Measurements from ENCODE around the gene DPYSL5.

The DPYSL5 gene

GRCh38 chr2:26932974-26933373 lies 85.0 kb downstream of the DPYSL5 start:
- DNase-seq (ENCODE audit: low spot score): no peak

- DNase-seq (ENCODE audit: low spot score): no peak
Observed at GRCh38 chr2:26933431-26934334, 85.8 kb downstream of the DPYSL5 start.

DNA sequence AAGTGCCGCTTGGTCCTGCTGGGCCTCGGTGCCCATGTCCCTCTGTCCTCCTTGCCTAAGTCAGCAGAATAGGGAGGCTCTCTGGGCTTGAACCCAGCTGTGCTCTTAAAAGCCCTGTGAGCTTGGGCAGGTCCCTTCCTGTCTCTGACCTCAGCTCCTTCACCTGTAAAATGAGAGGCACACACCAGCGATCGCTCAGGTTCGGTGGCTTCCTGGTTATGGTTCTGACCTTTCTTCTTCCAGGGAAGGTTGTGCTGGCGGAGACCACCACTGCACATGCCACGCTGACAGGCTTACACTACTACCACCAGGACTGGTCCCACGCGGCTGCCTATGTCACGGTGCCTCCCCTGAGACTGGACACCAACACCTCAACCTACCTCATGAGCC lies 86.4 kb downstream of the DPYSL5 start:
- no peak for DNase-seq (ENCODE audit: low spot score)

DNA sequence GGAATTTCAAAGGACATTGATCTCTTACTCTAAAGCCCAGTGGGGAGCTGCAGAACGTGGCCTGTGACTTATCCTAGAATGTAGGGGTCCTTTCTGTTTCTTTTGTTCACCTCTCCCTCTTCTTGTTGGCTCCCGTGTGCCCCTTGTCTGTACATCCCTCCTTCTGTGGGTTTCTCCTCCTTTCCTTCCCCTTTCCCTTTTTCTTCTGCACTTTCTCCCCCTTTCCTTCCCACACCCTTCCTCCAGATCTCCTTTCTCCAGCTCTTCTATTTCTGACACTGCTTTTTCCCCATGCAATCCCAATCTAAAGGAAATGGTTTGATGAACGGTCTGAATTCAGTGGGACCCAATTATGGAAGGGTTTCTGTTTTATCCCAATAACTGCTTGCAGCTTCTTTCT lies 87.1 kb downstream of the DPYSL5 start:
- no peak for DNase-seq (ENCODE audit: low spot score)

DNA sequence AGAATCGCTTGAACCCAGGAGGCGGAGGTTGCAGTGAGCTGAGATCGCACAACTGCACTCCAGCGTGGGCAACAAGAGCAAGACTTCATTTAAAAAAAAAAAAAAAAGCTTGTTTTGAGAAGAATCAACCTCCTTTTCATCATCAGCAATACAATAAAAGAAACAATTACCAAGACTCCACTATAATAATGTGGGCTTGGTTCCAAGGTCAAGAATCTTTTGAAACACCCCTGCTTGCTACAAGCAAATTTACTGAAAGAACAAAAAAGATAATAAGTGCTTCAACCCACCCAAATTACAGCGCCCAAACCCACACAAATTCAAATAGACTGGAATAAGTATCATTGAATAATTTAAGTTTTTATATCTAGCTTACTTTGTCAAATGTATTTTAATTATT lies 88.9 kb downstream of the DPYSL5 start:
- no peak for DNase-seq (ENCODE audit: low spot score)

GRCh38 chr2:26938399-26939118 lies 90.6 kb downstream of the DPYSL5 start:
- DNase-seq (ENCODE audit: low spot score): no peak

- no peak for DNase-seq (ENCODE audit: low spot score)
Observed at GRCh38 chr2:26940001-26940400, 92.1 kb downstream of the DPYSL5 start.

- DNase-seq (ENCODE audit: low spot score): no peak
Observed at GRCh38 chr2:26941486-26941885, 93.6 kb downstream of the DPYSL5 start.

- peak; percentile 39 for DNase-seq (ENCODE audit: low spot score)
Observed at GRCh38 chr2:26942543-26943295, 94.8 kb downstream of the DPYSL5 start.

DNA sequence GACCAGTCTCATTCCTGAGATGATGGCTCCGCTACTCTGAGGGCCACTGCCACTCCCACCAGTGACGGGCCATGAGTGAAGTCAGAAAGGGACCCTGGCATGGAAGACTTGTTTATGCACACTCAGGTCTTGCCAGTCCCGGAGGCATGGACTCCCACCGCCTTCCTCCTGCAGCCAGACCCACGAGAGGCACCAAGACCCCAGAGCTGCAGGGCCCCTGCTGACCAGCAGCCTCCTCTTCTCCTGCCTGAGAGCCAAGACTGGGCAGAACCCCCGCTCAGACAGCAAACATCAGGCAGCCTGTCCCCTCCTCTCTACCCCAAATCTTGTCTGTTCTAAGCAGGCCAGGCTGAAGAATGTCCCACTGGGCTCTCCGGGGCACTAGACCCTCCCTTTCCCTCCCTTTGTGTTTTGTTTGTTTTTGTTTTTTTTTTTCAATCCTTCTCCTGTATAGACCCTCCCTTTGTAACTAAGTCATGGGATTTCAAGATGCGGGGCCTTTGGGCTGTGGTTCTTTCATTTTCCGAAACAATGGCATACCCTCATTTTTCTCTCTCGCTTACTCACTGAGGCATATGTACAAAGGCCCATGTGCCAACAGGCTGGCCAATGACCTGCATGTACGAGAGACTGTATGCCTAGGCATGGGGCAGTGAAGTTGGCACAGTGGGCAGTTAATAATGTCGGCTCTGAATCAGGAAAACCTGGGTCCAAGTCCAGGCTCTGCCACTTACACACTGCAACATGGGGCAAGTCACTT lies 98.2 kb downstream of the DPYSL5 start:
- DNase-seq (ENCODE audit: low spot score): no peak

DNA sequence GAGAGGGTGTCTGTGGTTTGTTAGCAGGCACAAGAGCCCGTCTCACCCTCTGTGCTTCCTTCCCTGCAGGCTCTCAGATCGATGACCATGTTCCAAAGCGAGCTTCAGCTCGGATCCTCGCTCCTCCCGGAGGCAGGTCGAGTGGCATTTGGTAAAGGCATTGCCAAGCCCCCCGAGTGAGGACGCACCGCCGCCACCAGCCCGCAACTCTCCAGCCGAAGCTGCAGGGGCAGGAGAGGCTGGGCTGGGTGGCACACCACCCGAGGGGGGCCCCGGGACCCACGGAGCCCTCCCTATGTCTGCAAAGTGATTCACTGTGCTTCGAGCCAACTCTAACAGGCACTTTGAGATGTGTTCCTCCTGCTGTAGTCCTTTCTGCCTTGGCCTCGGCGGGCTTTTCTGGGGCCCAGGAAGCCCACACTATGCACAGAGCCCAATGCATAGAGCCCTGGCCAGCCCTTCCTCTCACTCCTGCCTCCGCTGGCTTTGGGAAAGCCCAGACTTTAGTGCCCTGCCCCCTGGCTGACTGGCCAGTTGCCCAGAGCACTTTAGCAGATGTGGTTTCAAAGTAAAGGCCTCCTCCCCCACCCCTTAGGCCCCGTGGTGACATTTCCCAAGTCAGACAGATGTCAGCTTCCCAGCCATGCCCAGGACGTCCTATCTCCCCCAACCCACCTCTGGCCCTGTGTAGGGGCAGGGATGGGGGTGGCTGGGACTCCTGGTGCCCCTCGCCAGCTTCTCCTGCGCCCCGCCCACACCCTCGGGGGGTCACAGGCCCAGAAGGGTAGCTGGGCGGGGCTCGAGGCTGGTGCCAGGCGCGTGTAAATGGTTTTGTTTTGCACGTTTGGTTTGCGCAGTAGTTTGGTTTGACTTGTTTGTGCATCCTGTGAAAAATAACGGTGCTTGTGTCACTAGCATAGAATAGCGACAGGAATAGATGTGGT lies 99.2 kb downstream of the DPYSL5 start:
- no peak for DNase-seq (ENCODE audit: low spot score)

DNA sequence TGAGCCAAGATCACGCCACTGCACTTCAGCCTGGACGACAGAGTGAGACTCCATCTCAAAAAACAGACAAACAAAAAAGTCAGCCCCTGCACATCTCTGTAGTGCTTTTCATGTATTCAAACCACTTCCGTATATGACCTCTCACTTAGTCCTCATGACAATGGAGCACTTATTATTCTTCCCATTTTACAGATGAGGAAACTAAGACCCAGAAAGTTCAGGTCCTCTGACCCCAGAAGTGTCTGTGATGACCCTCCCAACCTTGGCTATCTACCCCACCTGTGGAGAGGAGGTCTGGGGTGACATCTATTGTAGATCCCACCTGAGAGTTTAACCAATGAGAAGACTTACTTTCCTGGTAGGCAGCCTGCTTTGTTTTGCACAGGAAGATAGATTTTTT lies 100.9 kb downstream of the DPYSL5 start:
- DNase-seq (ENCODE audit: low spot score): no peak

- DNase-seq (ENCODE audit: low spot score): no peak
Observed at GRCh38 chr2:26950246-26950645, 102.3 kb downstream of the DPYSL5 start.

- DNase-seq (ENCODE audit: low spot score): no peak
Observed at GRCh38 chr2:26951236-26951635, 103.3 kb downstream of the DPYSL5 start.

DNA sequence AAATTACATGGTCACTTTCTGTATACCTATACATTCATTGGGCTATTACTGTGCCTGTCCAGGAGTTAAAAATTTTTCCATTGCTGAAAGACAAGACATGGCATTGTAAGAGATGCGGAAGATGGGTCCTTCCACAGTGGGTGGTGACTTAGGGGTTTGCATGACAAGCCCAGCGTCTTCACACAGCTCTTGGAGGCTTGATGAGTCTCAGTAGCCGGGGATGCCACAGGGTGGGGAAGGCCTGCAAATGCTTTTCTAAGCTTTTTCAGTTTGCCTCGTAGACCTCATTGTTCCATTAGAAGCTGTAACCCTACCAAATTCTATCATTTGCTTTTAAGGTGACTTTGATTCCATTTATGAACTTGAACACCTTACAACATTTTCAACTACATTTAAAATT lies 104.4 kb downstream of the DPYSL5 start:
- no peak for DNase-seq (ENCODE audit: low spot score)

DNA sequence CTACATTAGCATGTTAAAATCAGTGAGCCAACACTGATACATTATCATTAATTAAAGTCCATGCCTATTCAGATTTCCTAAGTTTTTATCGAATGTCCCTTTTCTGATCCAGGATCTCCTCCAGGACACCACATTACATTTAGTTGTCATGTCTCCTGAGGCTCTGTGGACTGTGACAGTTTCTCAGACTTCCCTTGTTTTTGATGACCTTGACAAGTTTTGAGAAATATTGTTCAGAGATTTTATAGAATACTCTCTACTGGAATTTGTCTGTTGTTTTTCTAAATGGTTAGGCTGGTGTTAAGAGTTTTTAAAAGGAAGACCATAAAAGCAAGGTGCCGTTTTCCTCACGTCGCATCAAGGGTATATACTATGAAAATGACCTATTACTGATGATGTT lies 106.2 kb downstream of the DPYSL5 start:
- no peak for DNase-seq (ENCODE audit: low spot score)

GRCh38 chr2:26957041-26957440 lies 109.1 kb downstream of the DPYSL5 start:
- DNase-seq (ENCODE audit: low spot score): no peak

DNA sequence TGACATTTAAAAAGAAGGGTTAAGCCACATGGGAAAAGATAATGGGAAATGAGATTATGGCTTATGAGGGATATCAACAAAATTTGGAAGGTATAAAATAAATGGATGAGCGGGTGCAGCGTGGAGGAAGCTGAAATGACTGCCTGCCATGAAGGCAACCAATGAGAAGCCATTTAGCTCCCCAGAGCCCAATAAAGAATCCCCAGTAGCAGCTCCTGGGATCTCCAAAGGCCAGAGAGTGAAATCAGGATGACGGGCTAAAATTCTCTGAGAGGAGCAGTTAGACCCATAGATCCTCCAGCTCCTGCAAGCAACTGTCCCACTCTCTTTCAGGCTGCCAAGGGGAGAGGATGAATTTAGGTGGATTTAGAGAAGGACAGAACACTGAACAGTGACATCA lies 109.6 kb downstream of the DPYSL5 start:
- DNase-seq (ENCODE audit: low spot score): no peak

DNA sequence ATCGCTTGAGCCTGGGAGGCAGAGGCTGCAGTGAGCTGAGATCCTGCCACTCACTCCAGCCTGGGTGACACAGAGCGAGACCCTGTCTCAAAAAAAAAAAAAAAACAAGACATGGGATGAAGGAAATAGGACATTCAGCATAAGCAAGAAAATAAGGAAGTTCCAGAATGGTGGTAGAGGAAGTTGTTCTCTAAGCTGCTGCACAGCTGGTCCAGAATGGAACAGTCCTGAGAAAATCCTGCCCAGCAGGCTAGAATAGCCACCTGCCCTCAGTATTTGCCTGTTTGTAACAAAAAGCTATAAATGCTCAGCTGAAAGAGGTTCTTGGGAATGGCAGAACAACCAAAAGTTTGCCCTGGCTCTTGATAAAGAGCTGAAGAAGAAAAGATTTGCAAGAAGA lies 111.4 kb downstream of the DPYSL5 start:
- no peak for DNase-seq (ENCODE audit: low spot score)

- DNase-seq (ENCODE audit: low spot score): no peak
Observed at GRCh38 chr2:26964446-26965130, 116.7 kb downstream of the DPYSL5 start.
